ENCODE measurements around the gene RNF111.
"Not testable (repeated sequence)": the region's sequence is repeated elsewhere in the genome, so short reads cannot be mapped to it uniquely, and the experiment has no call there.

RNF111 gene

GRCh38 chr15:59140422-59141226 lies 153.2 kb downstream of the RNF111 start:
- no peak for DNase-seq

- no peak for DNase-seq
Measured at GRCh38 chr15:59143281-59143680, 155.8 kb downstream of the RNF111 start.

DNA sequence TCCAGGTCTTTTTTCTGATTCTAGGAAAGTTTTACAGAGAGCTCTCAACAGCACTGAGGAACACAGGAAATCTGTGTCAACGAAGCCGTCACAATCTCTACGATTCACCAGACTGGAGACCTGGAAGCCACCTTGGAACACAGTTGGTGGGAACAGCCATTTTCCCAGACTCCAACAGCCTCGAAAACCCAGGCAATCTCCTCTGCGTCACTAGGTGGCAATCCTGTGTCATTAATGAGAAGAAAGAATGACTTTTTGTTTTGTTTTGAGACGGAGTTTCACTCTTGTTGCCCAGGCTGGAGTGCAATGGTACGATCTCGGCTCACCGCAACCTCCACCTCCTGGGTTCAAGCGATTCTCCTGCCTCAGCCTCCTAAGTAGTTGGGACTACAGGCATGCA lies 157.1 kb downstream of the RNF111 start:
- not testable (repeated sequence) for DNase-seq

Measured in activated CD4-positive, alpha-beta T cell treated with anti-CD3 and anti-CD28 coated beads, Interleukin-2, amount 50 U/mL, for 1 hour (primary cell).